Measurements from ENCODE around the gene LEF1.

Gene LEF1

GRCh38 chr4:108109111-108109510 lies 59.6 kb downstream of the LEF1 start:
- DNase-seq, result no peak

- DNase-seq, result no peak
Observed at GRCh38 chr4:108107729-108108382, 60.9 kb downstream of the LEF1 start.

GRCh38 chr4:108107101-108107500 lies 61.6 kb downstream of the LEF1 start:
- no peak for DNase-seq

GRCh38 chr4:108106186-108106585 lies 62.5 kb downstream of the LEF1 start:
- DNase-seq, result no peak

GRCh38 chr4:108103099-108103862 lies 65.5 kb downstream of the LEF1 start:
- DNase-seq, result no peak

- no peak for DNase-seq
Observed at GRCh38 chr4:108100827-108101226, 67.9 kb downstream of the LEF1 start.

- no peak for DNase-seq
Observed at GRCh38 chr4:108099838-108100237, 68.9 kb downstream of the LEF1 start.

GRCh38 chr4:108097990-108098553 lies 70.7 kb downstream of the LEF1 start:
- no peak for DNase-seq

- no peak for DNase-seq
Observed at GRCh38 chr4:108094923-108095482, 73.7 kb downstream of the LEF1 start.

- no peak for DNase-seq
Observed at GRCh38 chr4:108094131-108094530, 74.6 kb downstream of the LEF1 start.

- no peak for DNase-seq
Observed at GRCh38 chr4:108092288-108092687, 76.4 kb downstream of the LEF1 start.

- DNase-seq, result no peak
Observed at GRCh38 chr4:108087293-108087967, 81.3 kb downstream of the LEF1 start.

GRCh38 chr4:108081256-108081655 lies 87.5 kb downstream of the LEF1 start:
- DNase-seq, result no peak

- no peak for DNase-seq
Observed at GRCh38 chr4:108080747-108081146, 88.0 kb downstream of the LEF1 start.

GRCh38 chr4:108078024-108078733 lies 90.6 kb downstream of the LEF1 start:
- no peak for DNase-seq

- no peak for DNase-seq
Observed at GRCh38 chr4:108072300-108072699, 96.4 kb downstream of the LEF1 start.

GRCh38 chr4:108070775-108071174 lies 98.0 kb downstream of the LEF1 start:
- DNase-seq, result no peak

GRCh38 chr4:108068442-108068841 lies 100.3 kb downstream of the LEF1 start:
- no peak for DNase-seq

GRCh38 chr4:108060686-108061321 lies 107.9 kb downstream of the LEF1 start:
- DNase-seq, result no peak

- DNase-seq, result no peak
Observed at GRCh38 chr4:108060164-108060563, 108.6 kb downstream of the LEF1 start.

GRCh38 chr4:108058685-108059440 lies 109.9 kb downstream of the LEF1 start:
- no peak for DNase-seq
